ENCODE measurements around the gene USO1. TPM values are rescaled to one million over a fixed set of nuclear protein-coding genes. Genes with fewer than 3 reads are reported as not detected.
"Not testable (repeated sequence)": the region's sequence is repeated elsewhere in the genome, so short reads cannot be mapped to it uniquely, and the experiment has no call there.

Gene USO1
- total and polyA plus RNA-seq, 3 experiments from 2014 or later: 33.5 to 41.5 (median 39.9) TPM

DNA sequence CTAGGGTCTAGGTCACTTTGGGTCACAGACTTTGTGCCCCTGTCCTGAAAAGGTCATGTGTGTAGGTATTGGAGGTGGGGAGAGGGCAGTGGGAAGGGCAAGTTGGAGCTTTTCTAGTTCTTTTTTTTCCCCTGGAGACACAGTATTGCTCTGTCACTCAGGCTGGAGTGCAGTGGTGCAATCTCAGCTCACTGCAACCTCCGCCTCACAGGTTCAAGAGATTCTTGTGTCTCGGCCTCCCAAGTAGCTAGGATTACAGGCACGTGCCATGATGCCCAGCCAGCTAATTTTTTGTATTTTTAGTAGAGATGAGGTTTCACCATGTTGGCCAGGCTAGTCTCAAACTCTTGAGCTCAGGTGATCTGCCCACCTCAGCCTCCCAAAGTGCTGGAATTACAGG, 8.3 kb upstream of the USO1 start:
- CTCF ChIA-PET: not testable (repeated sequence)

DNA sequence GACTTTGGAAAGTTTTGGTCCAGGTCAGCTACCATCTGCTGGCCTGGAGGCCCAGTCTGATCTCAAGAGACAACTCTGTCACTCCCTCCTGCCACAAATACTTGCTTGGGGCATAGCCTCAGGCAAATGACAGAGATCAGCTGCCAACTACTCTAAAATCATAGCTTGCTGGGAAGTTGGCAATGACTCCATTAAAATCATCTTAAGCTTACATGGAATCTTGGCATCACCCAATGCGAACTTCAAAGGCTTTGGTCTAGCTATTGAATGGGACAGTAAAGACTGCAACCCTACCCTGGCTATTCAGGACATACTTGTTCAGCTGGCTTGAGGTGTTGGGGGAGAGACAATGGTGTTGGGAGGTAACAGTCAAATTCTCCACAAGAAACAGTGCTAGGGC, 7.0 kb upstream of the USO1 start:
- Histone ChIP-seq H3K36me3 (ENCODE audit: insufficient read depth, low read length) (peaks cover 4% of the 10 kb centered on the region), H3K9me3 (ENCODE audit: low read length) (no peaks in the 10 kb centered on the region), H3K27ac (ENCODE audit: low read depth, low read length) (no peak overlapping the region), H3K27me3 (ENCODE audit: insufficient read depth, low read length, poor library complexity, severe bottlenecking) (no peaks in the 10 kb centered on the region), H3K4me1 (ENCODE audit: insufficient read depth, low read length) (no peaks in the 10 kb centered on the region), H3K4me3 (ENCODE audit: low read length) (no peak overlapping the region)
- DNase-seq: no peak
- H3K36me3 Mint-ChIP-seq: peaks cover 0 to 8% (median 6%) of the 10 kb centered on the region in 3 donors
- H3K27ac Mint-ChIP-seq: no peak overlapping the region
- H3K9me3 Mint-ChIP-seq: no peaks in the 10 kb centered on the region
- peaks cover 5 to 13% (median 10%) of the 10 kb centered on the region in 3 donors for H3K4me1 Mint-ChIP-seq
- no peaks in the 10 kb centered on the region for H3K27me3 Mint-ChIP-seq
- CTCF ChIA-PET: interaction anchor here (1.1 to 1.2 kb wide), 2 partner anchors 9 to 47 kb away, joined by 3 to 5 read pairs; no protein-coding TSS in a partner anchor
- POLR2A ChIA-PET: interaction anchor here (0.9 kb wide), 1 partner anchor 44 kb away, joined by 4 read pairs; the partner anchor contains the start of gene G3BP2
- H3K4me3 Mint-ChIP-seq: no peak overlapping the region

More for the DNA sequence above, 8.3 kb upstream of the USO1 start:
- H3K9me3 Mint-ChIP-seq; H3K4me3 Mint-ChIP-seq; H3K4me1 Mint-ChIP-seq; H3K27me3 Mint-ChIP-seq; H3K36me3 ChIP-seq (ENCODE audit: insufficient read depth, low read length); H3K27ac Mint-ChIP-seq; H3K27ac ChIP-seq (ENCODE audit: low read depth, low read length); H3K36me3 Mint-ChIP-seq; DNase-seq; H3K4me1 ChIP-seq (ENCODE audit: insufficient read depth, low read length); H3K9me3 ChIP-seq (ENCODE audit: low read length); H3K4me3 ChIP-seq (ENCODE audit: low read length); POLR2A ChIA-PET; H3K27me3 ChIP-seq (ENCODE audit: insufficient read depth, low read length, poor library complexity, severe bottlenecking): not testable (repeated sequence)

DNA sequence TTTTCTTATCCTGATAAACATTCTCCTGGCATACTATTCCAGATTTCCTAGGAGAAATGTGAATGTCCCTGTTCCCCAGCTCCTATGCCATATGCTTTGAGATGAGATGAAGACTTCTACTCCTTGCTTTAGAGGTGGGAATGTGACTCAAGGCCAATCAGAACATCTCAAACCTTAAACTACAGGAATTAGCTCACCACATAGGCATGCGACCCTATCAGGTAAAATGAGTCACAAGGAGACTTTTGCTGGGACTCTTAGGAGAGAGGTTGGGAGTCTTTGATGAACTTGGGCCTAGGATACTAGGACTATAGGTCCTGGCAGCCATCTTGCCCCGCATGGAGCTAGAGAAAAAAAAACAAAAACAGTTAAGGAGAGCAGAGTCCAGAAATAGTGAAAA, 5.8 kb upstream of the USO1 start:
- Histone ChIP-seq H3K27ac (ENCODE audit: low read depth, low read length) (no peak overlapping the region), H3K4me3 (ENCODE audit: low read length) (no peak overlapping the region), H3K9me3 (ENCODE audit: low read length) (no peaks in the 10 kb centered on the region), H3K36me3 (ENCODE audit: insufficient read depth, low read length) (no peaks in the 10 kb centered on the region), H3K4me1 (ENCODE audit: insufficient read depth, low read length) (peaks cover 8% of the 10 kb centered on the region), H3K27me3 (ENCODE audit: insufficient read depth, low read length, poor library complexity, severe bottlenecking) (no peaks in the 10 kb centered on the region)
- Mint-ChIP-seq H3K4me1 (peaks cover 13 to 20% (median 17%) of the 10 kb centered on the region in 3 donors), H3K4me3 (no peak overlapping the region), H3K27ac (peak overlapping the region in 2 of 8 donors; percentile 45 to 61), H3K9me3 (no peaks in the 10 kb centered on the region), H3K27me3 (no peaks in the 10 kb centered on the region), H3K36me3 (peaks cover 0 to 8% (median 3%) of the 10 kb centered on the region in 3 donors)
- no peak for DNase-seq
- ChIA-PET POLR2A (no interaction called here), CTCF (interaction anchor here (0.9 kb wide), 1 partner anchor 45 kb away, joined by 3 read pairs; the partner anchor contains the start of gene G3BP2)

DNA sequence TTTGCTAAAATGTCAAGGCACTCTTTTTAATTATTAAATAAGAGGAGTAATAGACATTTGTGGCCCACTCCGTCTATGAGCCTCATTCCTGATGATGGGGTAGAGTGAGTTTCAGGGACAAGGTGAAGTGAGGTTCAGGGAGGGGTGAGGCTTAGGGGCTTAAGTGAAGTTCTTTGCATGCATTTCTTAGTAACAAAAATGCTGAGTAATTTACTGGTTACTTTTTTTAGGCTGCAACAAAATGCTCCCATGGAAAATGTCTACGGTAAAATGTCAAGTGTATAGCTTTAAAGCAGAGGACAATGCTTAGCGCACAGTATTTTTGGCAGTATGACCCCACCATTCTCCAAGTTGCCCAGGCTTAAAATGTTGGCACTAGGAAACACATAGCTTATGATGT, 2.0 kb upstream of the USO1 start:
- no peak overlapping the region for H3K4me3 Mint-ChIP-seq
- H3K4me1 Mint-ChIP-seq: peaks cover 41 to 53% (median 46%) of the 10 kb centered on the region in 3 donors
- peak overlapping the region in 6 of 8 donors; percentile 57 to 92 (median 74) for H3K27ac Mint-ChIP-seq
- ChIA-PET POLR2A (interaction anchor here (2.5 to 4.8 kb wide), 2 partner anchors 50 to 208 kb away, joined by 12 to 54 read pairs; partner anchors contain the start of genes G3BP2, RCHY1 and THAP6), CTCF (interaction anchor here (1.4 to 2.9 kb wide), 4 partner anchors 16 to 152 kb away, joined by 3 to 50 read pairs (median 5); partner anchors contain the start of gene G3BP2)
- Histone ChIP-seq H3K27me3 (ENCODE audit: insufficient read depth, low read length, poor library complexity, severe bottlenecking) (no peaks in the 10 kb centered on the region), H3K4me3 (ENCODE audit: low read length) (no peak overlapping the region), H3K36me3 (ENCODE audit: insufficient read depth, low read length) (no peaks in the 10 kb centered on the region), H3K27ac (ENCODE audit: low read depth, low read length) (no peak overlapping the region), H3K9me3 (ENCODE audit: low read length) (no peaks in the 10 kb centered on the region), H3K4me1 (ENCODE audit: insufficient read depth, low read length) (peaks cover 32% of the 10 kb centered on the region)
- peaks cover 0 to 4% of the 10 kb centered on the region in 2 donors for H3K27me3 Mint-ChIP-seq
- no peak for DNase-seq
- H3K36me3 Mint-ChIP-seq: peaks cover 0 to 21% (median 0%) of the 10 kb centered on the region in 3 donors
- peaks cover 0 to 2% (median 0%) of the 10 kb centered on the region in 5 donors for H3K9me3 Mint-ChIP-seq

DNA sequence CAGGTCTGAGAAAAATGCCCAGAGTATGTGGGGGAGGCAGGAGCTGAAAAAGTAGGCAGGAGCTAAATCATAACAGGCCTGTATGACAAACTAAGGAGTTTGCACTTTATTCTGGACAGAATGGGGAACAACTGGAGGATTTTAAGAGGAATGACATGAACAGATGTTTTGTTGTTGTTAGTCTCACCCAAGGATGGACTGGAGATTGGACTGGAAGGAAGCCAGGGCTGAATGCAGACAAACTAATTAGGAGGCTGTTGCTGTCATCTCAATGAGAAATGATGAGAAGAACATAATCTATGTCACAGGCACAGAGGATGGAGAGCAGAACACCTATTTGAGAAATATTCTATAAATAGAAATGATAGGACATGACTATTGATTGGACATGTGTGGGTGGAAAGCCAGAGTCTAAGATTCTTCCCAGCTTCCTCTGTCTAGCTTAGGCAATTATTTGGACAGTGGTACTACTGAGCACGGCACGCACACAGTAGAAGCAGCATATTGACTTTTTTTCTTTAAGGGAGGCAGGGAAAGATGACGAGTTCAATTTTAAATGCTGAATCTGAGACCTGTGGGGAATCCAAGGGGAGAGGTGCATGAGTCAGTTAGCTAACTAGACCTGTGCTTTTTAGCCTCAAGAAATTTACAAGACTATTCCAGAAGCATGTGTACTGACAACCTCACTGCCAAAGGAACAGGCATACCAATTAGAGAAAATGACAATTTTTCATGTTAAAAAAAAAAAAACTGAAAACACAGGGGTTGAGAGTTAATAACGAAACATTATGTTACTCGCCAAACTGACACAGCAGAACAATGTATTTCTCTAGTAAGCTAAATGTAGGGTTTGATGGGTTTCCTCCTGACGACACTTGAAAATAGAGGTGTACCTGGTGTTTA, 963 bp upstream of the USO1 start:
- Mint-ChIP-seq H3K4me3 (peak overlapping the region; percentile 93 to 100 (median 98)), H3K9me3 (peaks cover 0 to 2% (median 0%) of the 10 kb centered on the region in 5 donors), H3K27me3 (peaks cover 0 to 4% of the 10 kb centered on the region in 2 donors), H3K4me1 (peaks cover 45 to 62% (median 56%) of the 10 kb centered on the region in 3 donors), H3K27ac (peak overlapping the region; percentile 92 to 100 (median 98)), H3K36me3 (peaks cover 0 to 19% (median 0%) of the 10 kb centered on the region in 3 donors)
- Histone ChIP-seq H3K27ac (ENCODE audit: low read depth, low read length) (peak overlapping the region; percentile 94), H3K27me3 (ENCODE audit: insufficient read depth, low read length, poor library complexity, severe bottlenecking) (no peaks in the 10 kb centered on the region), H3K9me3 (ENCODE audit: low read length) (no peaks in the 10 kb centered on the region), H3K4me1 (ENCODE audit: insufficient read depth, low read length) (peaks cover 37% of the 10 kb centered on the region), H3K36me3 (ENCODE audit: insufficient read depth, low read length) (no peaks in the 10 kb centered on the region), H3K4me3 (ENCODE audit: low read length) (peak overlapping the region; percentile 69)
- ChIA-PET CTCF (interaction anchor here (0.8 to 2.9 kb wide), 26 partner anchors 8 to 1372 kb away, joined by 3 to 50 read pairs (median 4); partner anchors contain the start of genes G3BP2, RCHY1 and THAP6), POLR2A (interaction anchor here (0.5 to 4.8 kb wide), 8 partner anchors 36 to 217 kb away, joined by 4 to 54 read pairs (median 8); partner anchors contain the start of genes CDKL2, G3BP2, NAAA and RCHY1)
- DNase-seq: no peak

DNA sequence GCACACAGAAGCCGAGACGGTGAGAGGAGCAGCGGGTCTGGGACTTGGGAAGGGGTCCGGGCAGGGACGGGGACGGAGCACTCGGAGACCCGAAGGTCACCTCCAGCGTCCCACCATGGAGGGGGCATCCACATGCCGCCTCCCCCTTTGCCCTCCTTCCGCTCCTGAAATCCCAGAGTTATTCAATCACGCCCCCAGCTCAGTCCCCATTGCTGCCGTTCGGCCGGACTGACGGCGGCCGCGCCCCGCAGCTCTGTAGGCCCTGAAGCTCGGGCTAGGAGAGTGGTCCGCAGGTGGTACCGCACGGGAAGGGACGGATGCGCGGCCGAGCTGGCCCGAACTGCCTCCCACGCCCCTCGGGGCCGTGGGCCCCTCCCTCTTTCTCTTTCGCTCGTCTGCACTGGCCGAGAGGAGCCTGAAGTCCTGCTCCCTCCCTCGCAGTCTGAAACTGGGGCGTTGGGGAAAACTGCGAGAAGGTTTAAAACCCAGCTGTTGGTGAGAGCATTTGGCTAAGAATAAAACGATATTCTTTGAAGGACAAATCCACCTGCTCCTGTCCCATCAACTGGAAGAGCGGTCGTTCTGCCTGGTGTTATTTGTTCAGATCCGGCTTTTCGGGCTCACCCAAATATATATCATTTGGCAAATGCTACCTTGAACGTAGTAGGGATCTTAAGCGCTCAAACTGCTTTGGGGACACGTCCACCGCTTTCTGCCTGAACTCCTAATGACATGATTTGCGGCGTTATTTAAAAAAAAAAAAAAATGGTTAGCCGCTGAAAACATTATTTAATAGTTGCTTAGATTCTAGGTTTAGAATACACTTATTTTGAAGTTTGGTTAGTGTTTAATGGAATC, 719 bp downstream of the USO1 start:
- H3K4me3 Mint-ChIP-seq: peak overlapping the region; percentile 93 to 100 (median 98)
- Histone ChIP-seq H3K9me3 (ENCODE audit: low read length) (no peaks in the 10 kb centered on the region), H3K36me3 (ENCODE audit: insufficient read depth, low read length) (no peaks in the 10 kb centered on the region), H3K4me3 (ENCODE audit: low read length) (peak overlapping the region; percentile 69), H3K27me3 (ENCODE audit: insufficient read depth, low read length, poor library complexity, severe bottlenecking) (no peaks in the 10 kb centered on the region), H3K27ac (ENCODE audit: low read depth, low read length) (peak overlapping the region; percentile 94), H3K4me1 (ENCODE audit: insufficient read depth, low read length) (peaks cover 37% of the 10 kb centered on the region)
- H3K4me1 Mint-ChIP-seq: peaks cover 48 to 76% (median 65%) of the 10 kb centered on the region in 3 donors
- peak overlapping the region; percentile 92 to 100 (median 98) for H3K27ac Mint-ChIP-seq
- H3K36me3 Mint-ChIP-seq: peaks cover 0 to 17% (median 0%) of the 10 kb centered on the region in 3 donors
- peak in 4 of 5 donors; percentile 33 to 71 (median 48) for DNase-seq
- ChIA-PET CTCF (interaction anchor here (0.6 to 2.9 kb wide), 19 partner anchors 7 to 1370 kb away, joined by 3 to 50 read pairs (median 5); partner anchors contain the start of genes G3BP2, RCHY1 and THAP6), POLR2A (interaction anchor here (1.4 to 4.8 kb wide), 5 partner anchors 52 to 215 kb away, joined by 8 to 54 read pairs (median 12); partner anchors contain the start of genes CDKL2, G3BP2, NAAA and RCHY1)
- H3K27me3 Mint-ChIP-seq: peaks cover 0 to 4% of the 10 kb centered on the region in 2 donors
- peaks cover 0 to 2% (median 0%) of the 10 kb centered on the region in 5 donors for H3K9me3 Mint-ChIP-seq

DNA sequence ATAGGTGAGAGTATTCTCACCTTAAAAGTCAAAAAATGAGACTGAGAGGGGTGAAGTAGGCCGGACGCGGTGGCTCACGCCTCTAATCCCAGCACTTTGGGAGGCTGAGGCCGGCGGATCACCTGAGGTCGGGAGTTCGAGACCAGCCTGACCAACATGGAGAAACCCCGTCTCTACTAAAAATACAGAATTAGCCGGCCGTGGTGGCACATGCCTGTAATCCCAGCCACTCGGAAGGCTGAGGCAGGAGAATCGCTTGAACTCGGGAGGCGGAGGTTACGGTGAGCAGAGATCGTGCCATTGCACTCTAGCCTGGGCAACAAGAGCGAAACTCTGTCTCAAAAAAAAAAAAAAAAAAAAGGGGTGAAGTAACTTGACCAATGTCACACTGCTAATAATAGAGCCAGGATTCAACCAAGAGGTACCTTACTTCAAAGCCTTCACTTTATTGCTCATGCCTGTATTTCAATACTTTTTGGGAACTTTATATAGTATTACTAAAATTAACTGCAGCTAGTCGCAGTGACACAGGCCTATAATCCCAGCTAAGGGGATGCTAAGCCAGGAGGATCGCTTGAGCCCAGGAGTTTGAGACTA, 1.7 kb downstream of the USO1 start:
- H3K27me3 Mint-ChIP-seq; H3K27me3 ChIP-seq (ENCODE audit: insufficient read depth, low read length, poor library complexity, severe bottlenecking); DNase-seq; H3K9me3 Mint-ChIP-seq; H3K36me3 ChIP-seq (ENCODE audit: insufficient read depth, low read length); H3K9me3 ChIP-seq (ENCODE audit: low read length); CTCF ChIA-PET: not testable (repeated sequence)
- Mint-ChIP-seq H3K36me3 (peaks cover 0 to 17% (median 0%) of the 10 kb centered on the region in 3 donors), H3K27ac (peak overlapping the region; percentile 92 to 100 (median 98)), H3K4me1 (peaks cover 48 to 82% (median 65%) of the 10 kb centered on the region in 3 donors), H3K4me3 (peak overlapping the region; percentile 93 to 100 (median 98))
- POLR2A ChIA-PET: interaction anchor here (2.4 to 4.8 kb wide), 2 partner anchors 53 to 57 kb away, joined by 19 to 54 read pairs; partner anchors contain the start of gene G3BP2
- Histone ChIP-seq H3K4me3 (ENCODE audit: low read length) (peak overlapping the region; percentile 69), H3K4me1 (ENCODE audit: insufficient read depth, low read length) (peaks cover 37% of the 10 kb centered on the region), H3K27ac (ENCODE audit: low read depth, low read length) (peak overlapping the region; percentile 94)

All from CD8-positive, alpha-beta memory T cell (primary cell).